SK-N-SH (cell line): ENCODE measurements around the gene IGSF23. TPM values are rescaled to one million over a fixed set of nuclear protein-coding genes. Genes with fewer than 3 reads are reported as not detected.

Source experiments
- CTCF ChIA-PET: fragments of 300-600, 350-600 bp; formaldehyde crosslinking; extraction: SDS; loops from one replicate; lab custom pipeline; 2021; lab: Yijun Ruan, JAX
- POLR2A ChIA-PET: fragments of 350-600 bp; sonication (Branson Sonifier 250); formaldehyde crosslinking; extraction: SDS; loops from one replicate; lab custom pipeline; 2020; ENCODE audit warnings: antibody characterized with exemption, inconsistent platforms; lab: Yijun Ruan, JAX
- DNase-seq: peaks from one replicate; pipeline ENCODE4 v3.0.0; 2012
- H2AFZ ChIP-seq: fragments of 200-600 bp; sonication (generic); 2 replicates; pipeline ENCODE4 v1.8.1; 2016; ENCODE audit warnings: antibody characterized with exemption, mild to moderate bottlenecking, low read depth
- H3F3A ChIP-seq: fragments of 200-600 bp; sonication (generic); replicated peaks from 2 replicates; pipeline ENCODE3; 2016; ENCODE audit warnings: antibody characterized with exemption, mild to moderate bottlenecking; ENCODE audit not compliant: insufficient read depth
- H3K27ac ChIP-seq, 2 experiments: fragments of 200-500 bp in 1 of 2; fragments of 200-600 bp in 1 of 2; sonication (Bioruptor generic) in 1 of 2; sonication (generic), shearing (Covaris generic) in 1 of 2; 2 replicates each; pipeline versions ENCODE4 v1.5.1 to v1.6.1; 2014 to 2016; ENCODE audit warnings: low read depth in 2 of 2, inconsistent platforms in 1 of 2, low read length in 1 of 2, mild to moderate bottlenecking in 1 of 2, mixed read lengths in 1 of 2
- H3K27me3 ChIP-seq: fragments of 200-600 bp; sonication (generic), shearing (Covaris generic); 2 replicates; pipeline ENCODE4 v1.6.1; 2016; ENCODE audit warnings: mixed run types; ENCODE audit not compliant: insufficient read depth
- H3K36me3 ChIP-seq, 2 experiments: fragments of 200-500 bp in 1 of 2; fragments of 200-600 bp in 1 of 2; sonication (Bioruptor generic) in 1 of 2; sonication (generic) in 1 of 2; replicated peaks in 1 of 2; 2 replicates each; pipeline versions ENCODE3 to v1.5.1; 2014 to 2016; ENCODE audit warnings: low read length in 1 of 2, mild to moderate bottlenecking in 1 of 2; ENCODE audit not compliant: insufficient read depth in 2 of 2, control insufficient read depth in 1 of 2
- H3K4me1 ChIP-seq, 2 experiments: fragments of 200-500 bp in 1 of 2; fragments of 200-600 bp in 1 of 2; sonication (Bioruptor generic) in 1 of 2; sonication (generic), shearing (Covaris generic) in 1 of 2; 2 replicates each; pipeline versions ENCODE4 v1.5.1 to v1.6.1; 2014 to 2016; ENCODE audit warnings: low read depth in 1 of 2, low read length in 1 of 2, mixed run types in 1 of 2; ENCODE audit not compliant: insufficient read depth in 2 of 2, control insufficient read depth in 1 of 2
- H3K4me2 ChIP-seq: fragments of 200-600 bp; sonication (generic), shearing (Covaris generic); 2 replicates; pipeline ENCODE4 v1.6.1; 2017; ENCODE audit warnings: mixed run types
- H3K4me3 ChIP-seq, 2 experiments: fragments of 200-500 bp in 1 of 2; fragments of 200-600 bp in 1 of 2; sonication (Bioruptor generic) in 1 of 2; sonication (generic), shearing (Covaris generic) in 1 of 2; 2 replicates each; pipeline versions ENCODE4 v1.5.1 to v1.8.1; 2014 to 2016; ENCODE audit warnings: low read depth in 2 of 2, inconsistent platforms in 1 of 2, low read length in 1 of 2, mild to moderate bottlenecking in 1 of 2, mixed read lengths in 1 of 2, moderate library complexity in 1 of 2
- H3K79me2 ChIP-seq: fragments of 200-600 bp; sonication (generic); 2 replicates; pipeline ENCODE4 v1.8.1; 2017; ENCODE audit warnings: mild to moderate bottlenecking; ENCODE audit not compliant: insufficient read depth
- H3K9ac ChIP-seq: fragments of 200-600 bp; sonication (generic); 2 replicates; pipeline ENCODE4 v1.6.1; 2017; ENCODE audit warnings: mixed run types
- H3K9me2 ChIP-seq: fragments of 200-600 bp; sonication (generic); 2 replicates; pipeline ENCODE4 v1.6.1; 2017; ENCODE audit warnings: mixed run types
- H3K9me3 ChIP-seq: fragments of 200-600 bp; sonication (generic); 2 replicates; pipeline ENCODE4 v1.6.1; 2017; ENCODE audit warnings: mixed run types, mild to moderate bottlenecking, moderate library complexity
- H4K20me1 ChIP-seq: fragments of 200-600 bp; sonication (generic); 2 replicates; pipeline ENCODE4 v1.6.1; 2017; ENCODE audit warnings: mild to moderate bottlenecking, mixed run types; ENCODE audit not compliant: insufficient read depth
- CHD2 ChIP-seq: fragments of 150-350 bp; IDR thresholded peaks from 2 replicates; pipeline ENCODE4 v1.6.1; 2018; ENCODE audit warnings: low read length; ENCODE audit not compliant: partially characterized antibody
- ELF1 ChIP-seq: IDR thresholded peaks from 2 replicates; pipeline ENCODE4 v1.4.0; 2012
- EZH2phosphoT487 ChIP-seq: fragments of 200-600 bp; sonication (generic); IDR thresholded peaks from 2 replicates; pipeline ENCODE4 v1.6.1; 2017; ENCODE audit warnings: low read depth, mixed run types, mild to moderate bottlenecking, antibody characterized with exemption, moderate library complexity, borderline replicate concordance
- FOXJ3 ChIP-seq: sonication (generic); formaldehyde crosslinking; IDR thresholded peaks from 2 replicates; pipeline ENCODE4 v1.5.1; 2020; ENCODE audit warnings: mild to moderate bottlenecking, missing genetic modification reagents
- GATA2 ChIP-seq: sonication (generic); formaldehyde crosslinking; IDR thresholded peaks from 2 replicates; pipeline ENCODE4 v1.5.0; 2020; ENCODE audit warnings: mild to moderate bottlenecking, missing genetic modification reagents
- IRF3 ChIP-seq: fragments of 150-350 bp; IDR thresholded peaks from 2 replicates; pipeline ENCODE4 v1.6.1; 2016; ENCODE audit warnings: mild to moderate bottlenecking, low read depth, low read length
- MAX ChIP-seq: IDR thresholded peaks from 2 replicates; pipeline ENCODE4 v1.4.0; 2012; ENCODE audit warnings: low read depth
- MXI1 ChIP-seq: IDR thresholded peaks from 2 replicates; pipeline ENCODE4 v1.6.1; 2012; ENCODE audit warnings: mild to moderate bottlenecking, low read depth, low read length, improper control_type of control experiment
- NFIC ChIP-seq: IDR thresholded peaks from 2 replicates; pipeline ENCODE4 v1.4.0; 2012; ENCODE audit warnings: borderline replicate concordance
- SIN3A ChIP-seq: IDR thresholded peaks from 2 replicates; pipeline ENCODE4 v1.6.1; 2012; ENCODE audit warnings: low read depth, mild to moderate bottlenecking, low read length, moderate library complexity, borderline replicate concordance
- SMC3 ChIP-seq: IDR thresholded peaks from 2 replicates; pipeline ENCODE4 v1.6.1; 2012; ENCODE audit warnings: low read depth, low read length, improper control_type of control experiment
- TAF1 ChIP-seq: IDR thresholded peaks from 2 replicates; pipeline ENCODE4 v1.6.1; 2012; ENCODE audit warnings: low read depth, mild to moderate bottlenecking, low read length, moderate library complexity, borderline replicate concordance
- TCF12 ChIP-seq: IDR thresholded peaks from 2 replicates; pipeline ENCODE4 v1.4.0; 2012
- TEAD4 ChIP-seq: IDR thresholded peaks from 2 replicates; pipeline ENCODE4 v1.4.0; 2012; ENCODE audit warnings: mild to moderate bottlenecking, borderline replicate concordance; ENCODE audit not compliant: insufficient read depth
- YY1 ChIP-seq: IDR thresholded peaks from 2 replicates; pipeline ENCODE4 v1.4.0; 2012; ENCODE audit warnings: low read depth, mild to moderate bottlenecking
- WGBS: methylation state at CpG from one replicate; pipeline ENCODE4 v1.1.6; 2017; ENCODE audit warnings: low lambda C conversion rate; 5-methylcytosine and 5-hydroxymethylcytosine counted together
- polyA plus RNA-seq, 3 experiments: library from polyadenylated mRNA; depleted of rRNA; stranded (reverse); fragments of >200 nt; gene quantifications; 2 replicates each; pipeline ENCODE4 v1.2.3, GENCODE V29; 2012
- TF ChIP-seq, protein P1 (sequence below): fragments of 200-600 bp; sonication (generic); IDR thresholded peaks from 2 replicates; pipeline ENCODE4 v1.6.1; 2017; ENCODE audit warnings: antibody characterized with exemption, mild to moderate bottlenecking, moderate library complexity
- TF ChIP-seq, protein P2 (sequence below): IDR thresholded peaks from 2 replicates; pipeline ENCODE4; 2012

Gene IGSF23
- polyA plus RNA-seq, 1 of the 3 experiments (the other 2 are of a cell fraction) = 0.08 TPM

GRCh38 chr19:44588771-44589112 lies 24.6 kb upstream of the IGSF23 start:
- POLR2A ChIA-PET = no interaction called here
- Histone ChIP-seq H3K9me2 (no peaks in the 10 kb centered on the region), H3K79me2 (no peaks in the 10 kb centered on the region), H4K20me1 (no peaks in the 10 kb centered on the region), H3F3A (peaks cover 40% of the 10 kb centered on the region), H3K36me3 (no peaks in the 10 kb centered on the region), H3K4me2 (peak overlapping the region; percentile 38; the same call in 1 of the 2 replicates), H3K27me3 (no peaks in the 10 kb centered on the region), H3K4me3 (no peak overlapping the region), H3K9ac (peak overlapping the region; percentile 53; the same call in 1 of the 2 replicates), H3K9me3 (no peaks in the 10 kb centered on the region), H3K27ac (peak overlapping the region in 1 of 2 experiments; percentile 84; a peak in 2 of 4 replicates), H2AFZ (peak overlapping the region; percentile 75; the same call in 1 of the 2 replicates), H3K4me1 (peaks cover 0 to 24% of the 10 kb centered on the region in 2 experiments; a peak in 1 of 4 replicates)
- 21% methylated on average over 3 of the region's 3 CpGs for whole genome bisulfite sequencing
- CTCF ChIA-PET = interaction anchor here (1.0 to 11.1 kb wide), 4 partner anchors 12 to 182 kb away, joined by 3 to 63 read pairs (median 6); no protein-coding TSS in a partner anchor
- TF ChIP-seq MAX (0 out of 2 replicates have a peak, but pooled peaks have one; percentile 2), SIN3A (no peak), TCF12 (peak; percentile 37; the same call in 1 of the 2 replicates), YY1 (peak; percentile 31; the same call in 1 of the 2 replicates), TEAD4 (0 out of 2 replicates have a peak, but pooled peaks have one; percentile 4), IRF3 (no peak)
- no peak for DNase-seq

DNA sequence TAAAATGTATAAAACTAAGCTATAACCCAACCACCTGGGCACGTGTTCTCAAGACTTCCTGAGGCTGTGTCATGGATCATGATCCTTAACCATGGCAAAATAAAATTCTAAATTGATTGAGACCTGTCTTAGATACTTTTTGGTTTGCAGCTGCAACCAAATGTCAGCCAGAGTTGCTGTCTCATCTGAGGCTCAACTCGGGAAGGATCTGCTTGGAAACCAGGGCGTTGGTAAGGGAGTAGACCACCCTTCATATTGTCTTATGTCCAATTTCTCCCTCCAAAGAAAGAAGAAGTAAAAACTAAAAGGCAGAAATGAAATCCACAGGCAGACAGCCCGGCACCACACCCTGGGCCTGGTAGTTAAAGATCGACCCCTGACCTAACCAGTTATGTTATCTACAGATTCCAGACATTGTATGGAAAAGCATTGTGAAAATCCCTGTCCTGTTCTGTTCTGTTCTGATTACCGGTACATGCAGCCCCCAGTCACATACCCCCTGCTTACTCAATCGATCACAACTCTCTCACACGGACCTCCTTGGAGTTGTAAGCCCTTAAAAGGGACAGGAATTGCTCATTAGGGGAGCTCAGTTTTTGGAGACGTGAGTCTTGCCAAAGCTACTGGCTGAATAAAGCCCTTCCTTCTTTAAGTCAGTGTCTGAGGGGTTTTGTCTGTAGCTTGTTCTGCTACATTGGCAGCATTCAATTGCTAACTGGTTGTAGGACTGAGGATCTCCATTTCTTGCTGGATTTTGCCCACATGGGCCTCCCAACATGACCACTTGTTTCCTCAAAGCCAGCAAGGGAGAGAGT lies 22.9 kb upstream of the IGSF23 start:
- Histone ChIP-seq H3K4me2 (0 out of 2 replicates have a peak overlapping the region, but pooled peaks have one; percentile 15), H3K79me2 (no peaks in the 10 kb centered on the region), H2AFZ (peak overlapping the region; percentile 46; the same call in 1 of the 2 replicates), H3K9me2 (no peaks in the 10 kb centered on the region), H3K36me3 (no peaks in the 10 kb centered on the region), H3K4me1 (peaks cover 0 to 24% of the 10 kb centered on the region in 2 experiments; a peak in 1 of 4 replicates), H3K4me3 (no peak overlapping the region), H4K20me1 (no peaks in the 10 kb centered on the region), H3K27me3 (no peaks in the 10 kb centered on the region), H3K9me3 (no peaks in the 10 kb centered on the region), H3K27ac (no peak overlapping the region), H3K9ac (no peak overlapping the region), H3F3A (peaks cover 40% of the 10 kb centered on the region)
- ChIA-PET CTCF (interaction anchor here (0.8 to 11.1 kb wide), 3 partner anchors 20 to 282 kb away, joined by 3 to 63 read pairs (median 3); no protein-coding TSS in a partner anchor), POLR2A (no interaction called here)
- WGBS = 43% methylated on average over 9 of the region's 9 CpGs
- TF ChIP-seq MXI1 = no peak
- no peak for TF ChIP-seq SIN3A
- TF ChIP-seq FOXJ3 (CRISPR knock-in tag) = no peak
- TF ChIP-seq ELF1 = no peak
- TF ChIP-seq IRF3 = no peak
- TF ChIP-seq MAX = no peak
- no peak for TF ChIP-seq TCF12
- TF ChIP-seq TAF1 = no peak
- TF ChIP-seq, protein P1, sequence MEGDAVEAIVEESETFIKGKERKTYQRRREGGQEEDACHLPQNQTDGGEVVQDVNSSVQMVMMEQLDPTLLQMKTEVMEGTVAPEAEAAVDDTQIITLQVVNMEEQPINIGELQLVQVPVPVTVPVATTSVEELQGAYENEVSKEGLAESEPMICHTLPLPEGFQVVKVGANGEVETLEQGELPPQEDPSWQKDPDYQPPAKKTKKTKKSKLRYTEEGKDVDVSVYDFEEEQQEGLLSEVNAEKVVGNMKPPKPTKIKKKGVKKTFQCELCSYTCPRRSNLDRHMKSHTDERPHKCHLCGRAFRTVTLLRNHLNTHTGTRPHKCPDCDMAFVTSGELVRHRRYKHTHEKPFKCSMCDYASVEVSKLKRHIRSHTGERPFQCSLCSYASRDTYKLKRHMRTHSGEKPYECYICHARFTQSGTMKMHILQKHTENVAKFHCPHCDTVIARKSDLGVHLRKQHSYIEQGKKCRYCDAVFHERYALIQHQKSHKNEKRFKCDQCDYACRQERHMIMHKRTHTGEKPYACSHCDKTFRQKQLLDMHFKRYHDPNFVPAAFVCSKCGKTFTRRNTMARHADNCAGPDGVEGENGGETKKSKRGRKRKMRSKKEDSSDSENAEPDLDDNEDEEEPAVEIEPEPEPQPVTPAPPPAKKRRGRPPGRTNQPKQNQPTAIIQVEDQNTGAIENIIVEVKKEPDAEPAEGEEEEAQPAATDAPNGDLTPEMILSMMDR = no peak
- TF ChIP-seq, protein P2, sequence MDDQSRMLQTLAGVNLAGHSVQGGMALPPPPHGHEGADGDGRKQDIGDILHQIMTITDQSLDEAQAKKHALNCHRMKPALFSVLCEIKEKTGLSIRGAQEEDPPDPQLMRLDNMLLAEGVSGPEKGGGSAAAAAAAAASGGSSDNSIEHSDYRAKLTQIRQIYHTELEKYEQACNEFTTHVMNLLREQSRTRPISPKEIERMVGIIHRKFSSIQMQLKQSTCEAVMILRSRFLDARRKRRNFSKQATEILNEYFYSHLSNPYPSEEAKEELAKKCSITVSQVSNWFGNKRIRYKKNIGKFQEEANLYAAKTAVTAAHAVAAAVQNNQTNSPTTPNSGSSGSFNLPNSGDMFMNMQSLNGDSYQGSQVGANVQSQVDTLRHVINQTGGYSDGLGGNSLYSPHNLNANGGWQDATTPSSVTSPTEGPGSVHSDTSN = no peak
- no peak for TF ChIP-seq SMC3
- TF ChIP-seq GATA2 = no peak
- no peak for TF ChIP-seq TEAD4
- TF ChIP-seq NFIC = no peak
- TF ChIP-seq EZH2phosphoT487 = no peak
- no peak for TF ChIP-seq CHD2
- DNase-seq = no peak
